ENCODE results near the gene DUSP21. TPM values are rescaled to one million over a fixed set of nuclear protein-coding genes. Genes with fewer than 3 reads are reported as not detected.

Gene DUSP21
- polyA plus RNA-seq, 1 of the 3 experiments (the other 2 are of a cell fraction), result not detected

Other genes starting within 250 kb of the DUSP21 start
- gene KDM6A, start 29.2 kb downstream of the DUSP21 start, polyA plus RNA-seq (2012; rRNA removed), result 7.4 and 9.3 TPM in 2 replicates

Measured in SK-N-SH (cell line).